T-helper 1 cell (primary cell): ENCODE measurements around the gene ETV5.

Experiments used
- DNase-seq, 5 donors: peaks; one replicate each; pipeline ENCODE4 v3.0.0-alpha.2; 2012 to 2020

The ETV5 gene

GRCh38 chr3:186014866-186015265, 94.0 kb downstream of the ETV5 start:
- DNase-seq: no peak

- DNase-seq: no peak
Measured at GRCh38 chr3:186013312-186013711, 95.6 kb downstream of the ETV5 start.

DNA sequence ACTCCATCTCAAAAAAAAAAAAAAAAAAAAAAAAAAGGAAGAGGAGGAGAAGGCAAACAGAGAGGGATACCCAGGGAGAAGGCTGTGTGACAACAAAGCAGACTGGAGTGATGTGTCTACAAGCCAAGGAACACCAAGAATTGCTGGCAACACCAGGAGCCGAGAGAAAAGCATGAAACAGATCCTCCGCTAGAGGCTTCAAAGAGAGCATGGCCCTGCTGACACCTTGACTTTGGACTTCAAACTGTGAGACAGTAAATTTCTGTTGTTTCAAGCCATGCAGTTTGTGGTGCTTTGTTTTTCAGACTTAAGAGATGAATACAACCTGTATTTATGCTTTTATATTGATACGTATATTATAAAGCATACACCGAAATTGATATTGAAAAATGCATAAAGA, 96.8 kb downstream of the ETV5 start:
- DNase-seq: no peak

GRCh38 chr3:186004671-186005070, 104.2 kb downstream of the ETV5 start:
- no peak for DNase-seq

DNA sequence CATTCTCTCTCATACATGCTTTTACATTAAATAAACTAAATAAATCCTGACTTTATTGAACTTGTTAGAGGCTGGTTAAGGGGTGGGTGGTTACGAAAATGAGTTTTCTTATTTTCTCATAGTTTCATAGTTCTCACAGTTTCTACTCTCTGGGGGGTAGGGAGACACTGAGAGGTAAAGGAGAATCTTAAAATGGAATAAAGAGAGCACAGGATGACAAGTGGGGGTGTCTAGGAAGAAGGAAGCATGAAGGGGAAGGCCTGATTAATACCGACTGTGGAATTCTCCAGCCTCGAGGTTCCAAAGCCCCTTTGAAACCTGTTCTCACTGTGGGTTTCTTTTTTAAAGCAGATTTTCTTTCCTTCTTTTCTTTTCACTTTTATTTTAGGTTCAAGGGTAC, 104.7 kb downstream of the ETV5 start:
- DNase-seq: no peak

DNA sequence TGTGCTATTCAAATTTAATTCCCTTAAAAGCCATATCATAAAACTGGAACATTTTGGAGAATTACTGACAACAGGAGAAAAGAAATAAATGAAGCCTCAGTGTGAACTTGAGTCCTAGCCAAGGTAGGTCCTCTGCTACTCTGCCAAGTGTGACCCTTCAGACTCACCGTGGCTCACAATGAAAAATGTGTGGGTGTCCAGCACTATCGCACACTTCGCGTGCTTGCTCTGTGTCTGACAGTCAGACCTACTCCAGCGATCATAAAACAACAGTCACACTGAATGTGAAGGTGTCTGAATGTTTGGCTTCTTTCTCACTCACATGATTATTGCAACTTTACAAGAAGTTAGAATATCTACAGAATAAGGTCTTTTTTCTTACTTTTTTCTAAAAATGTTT, 105.3 kb downstream of the ETV5 start:
- no peak for DNase-seq

DNA sequence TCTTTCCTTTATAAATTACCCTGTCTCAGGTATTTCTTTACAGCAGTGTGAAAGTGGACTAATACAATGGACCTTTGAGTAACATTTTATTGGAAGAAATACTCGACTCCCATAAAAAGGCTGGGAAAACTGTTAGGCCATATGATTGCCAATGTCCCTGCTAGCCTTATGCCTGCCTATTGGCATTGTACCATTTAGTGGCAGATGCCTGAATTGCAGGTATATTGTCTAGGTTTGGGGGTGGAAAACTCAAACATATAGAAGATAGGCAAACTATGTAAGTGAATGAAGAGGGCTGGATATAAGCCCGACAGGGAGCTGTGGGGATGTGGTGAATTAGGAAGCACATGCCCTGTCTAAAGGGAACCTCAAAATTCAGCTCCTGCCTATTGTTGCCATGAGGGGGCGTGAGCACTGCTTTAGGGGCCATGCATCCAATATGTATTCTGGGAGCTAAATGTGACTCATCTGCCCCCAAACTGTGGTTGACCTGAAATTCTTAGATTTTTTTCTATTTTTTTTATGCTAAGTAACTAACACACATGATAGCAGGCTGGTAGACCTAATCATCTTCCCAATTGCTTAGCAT, 105.9 kb downstream of the ETV5 start:
- peak in 1 of 5 donors; percentile 12 for DNase-seq

DNA sequence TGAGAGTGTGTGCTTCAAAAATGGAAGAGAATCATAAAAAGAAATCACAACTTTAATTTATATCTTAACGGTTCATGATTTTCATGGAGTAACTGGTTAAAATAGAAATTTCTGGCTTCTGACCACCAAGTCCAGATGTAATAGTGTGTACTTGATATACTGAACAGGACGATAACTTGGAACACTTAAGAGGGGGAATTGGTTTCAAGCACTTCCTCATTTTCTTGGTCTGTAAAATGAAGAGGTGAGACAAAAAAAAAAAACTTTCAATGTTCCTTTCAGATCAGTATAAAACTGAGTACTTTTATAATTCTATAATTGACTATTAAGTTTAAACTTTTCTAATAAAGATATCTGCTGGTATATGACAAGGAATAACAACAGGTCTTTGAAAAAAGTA, 107.0 kb downstream of the ETV5 start:
- DNase-seq: no peak

DNA sequence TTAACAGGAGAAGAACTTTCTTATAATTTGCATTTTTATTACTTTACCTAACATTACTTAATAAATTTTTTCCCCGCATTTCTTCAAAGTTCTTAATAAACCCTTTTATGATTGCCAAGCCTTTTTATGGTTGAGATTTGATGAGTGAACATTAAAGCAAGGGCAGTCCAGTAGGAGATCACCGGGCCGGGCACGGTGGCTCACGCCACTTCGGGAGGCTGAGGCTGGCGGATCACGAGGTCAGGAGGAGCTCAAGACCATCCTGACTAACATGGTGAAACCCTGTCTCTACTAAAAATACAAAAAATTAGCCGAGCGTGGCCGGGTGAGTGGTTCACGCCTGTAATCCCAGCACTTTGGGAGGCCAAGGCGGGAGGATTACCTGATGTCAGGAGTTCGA, 109.7 kb downstream of the ETV5 start:
- DNase-seq: no peak

- DNase-seq: no peak
Measured at GRCh38 chr3:185998136-185998535, 110.8 kb downstream of the ETV5 start.

GRCh38 chr3:185997130-185997529, 111.8 kb downstream of the ETV5 start:
- no peak for DNase-seq
